A673 (cell line): ENCODE measurements around the gene MLST8. TPM values are rescaled to one million over a fixed set of nuclear protein-coding genes. Genes with fewer than 3 reads are reported as not detected.

Experiments
- BruUV-seq: library from RNA; stranded (reverse); fragments of 400-500 nt; replicated peaks from 2 replicates; lab custom pipeline; 2021; lab: Mats Ljungman, UMichigan
- CTCF ChIA-PET: fragments of 300-600 bp; sonication (Branson Sonifier 250); formaldehyde crosslinking; loops from one replicate; lab custom pipeline; 2022; ENCODE audit warnings: antibody characterized with exemption; lab: Charles Lee
- POLR2A ChIA-PET: fragments of 300-600 bp; sonication (Branson Sonifier 250); formaldehyde crosslinking; loops from one replicate; lab custom pipeline; 2022; ENCODE audit warnings: antibody characterized with exemption; ENCODE audit not compliant: low non-redundant PET; lab: Charles Lee
- DNase-seq: peaks from one replicate; pipeline ENCODE4 v3.0.0-alpha.2; 2015; ENCODE audit warnings: low spot score
- H3K27ac ChIP-seq: fragments of 200-600 bp; sonication (generic); 2 replicates; pipeline ENCODE4 v1.5.1; 2016; ENCODE audit warnings: mixed run types, low read depth, mild to moderate bottlenecking, mixed read lengths, antibody characterized with exemption, low read length; ENCODE audit not compliant: poor library complexity, severe bottlenecking
- H3K27me3 ChIP-seq: fragments of 200-600 bp; sonication (generic); replicated peaks from 2 replicates; pipeline ENCODE4 v1.6.1; 2017; ENCODE audit warnings: mixed run types, low read depth, mild to moderate bottlenecking, mixed read lengths, antibody characterized with exemption, low read length; ENCODE audit not compliant: insufficient read depth, poor library complexity
- H3K36me3 ChIP-seq: fragments of 200-600 bp; sonication (generic); 2 replicates; pipeline ENCODE4 v1.6.1; 2016; ENCODE audit warnings: mixed run types, mild to moderate bottlenecking, mixed read lengths, antibody characterized with exemption, low read length; ENCODE audit not compliant: insufficient read depth, poor library complexity, severe bottlenecking
- H3K4me1 ChIP-seq: fragments of 200-600 bp; sonication (generic); 2 replicates; pipeline ENCODE4 v1.6.1; 2017; ENCODE audit warnings: mixed run types, mild to moderate bottlenecking, mixed read lengths, antibody characterized with exemption, low read length; ENCODE audit not compliant: insufficient read depth, poor library complexity, severe bottlenecking
- H3K4me3 ChIP-seq: fragments of 200-600 bp; sonication (generic); 2 replicates; pipeline ENCODE4 v1.5.1; 2016; ENCODE audit warnings: low read depth, mixed run types, mild to moderate bottlenecking, mixed read lengths, low read length; ENCODE audit not compliant: poor library complexity, severe bottlenecking
- H3K9me3 ChIP-seq: fragments of 200-600 bp; sonication (generic); 2 replicates; pipeline ENCODE4 v1.6.1; 2016; ENCODE audit warnings: mixed run types, low read depth, mild to moderate bottlenecking, mixed read lengths, antibody characterized with exemption, low read length; ENCODE audit not compliant: poor library complexity, severe bottlenecking
- CTCF ChIP-seq: fragments of 300-800, 200-600 bp; sonication (generic); conservative IDR thresholded peaks from 2 replicates; pipeline ENCODE4 v1.5.1; 2017; ENCODE audit warnings: low read depth, mild to moderate bottlenecking, antibody characterized with exemption, low read length, moderate library complexity, mixed read lengths
- EZH2 ChIP-seq: fragments of 200-600 bp; sonication (generic); IDR thresholded peaks from 2 replicates; pipeline ENCODE4 v1.6.1; 2017; ENCODE audit warnings: borderline replicate concordance, low read depth, mild to moderate bottlenecking, mixed read lengths, antibody characterized with exemption, low read length; ENCODE audit not compliant: poor library complexity, severe bottlenecking
- intact Hi-C: fragments of 100-400 bp; cut with micrococcal nuclease; formaldehyde crosslinking; loops from one replicate; pipeline ENCODE4 v1.10.0; 2022; ENCODE audit not compliant: unreplicated experiment
- total RNA-seq: library from RNA; stranded (reverse); gene quantifications from 2 replicates; pipeline ENCODE4 v1.2.3, GENCODE V29; 2021

The MLST8 gene
- total RNA-seq, 1 experiment from 2014 or later, result 58.3 TPM

- CTCF ChIA-PET, result no interaction called here
- DNase-seq, result no peak
- Histone ChIP-seq H3K27ac (no peak overlapping the region), H3K4me1 (no peaks in the 10 kb centered on the region), H3K36me3 (peaks cover 40% of the 10 kb centered on the region), H3K9me3 (no peaks in the 10 kb centered on the region), H3K27me3 (no peaks in the 10 kb centered on the region), H3K4me3 (no peak overlapping the region)
- POLR2A ChIA-PET, result no interaction called here
- TF ChIP-seq EZH2 (no peak), CTCF (no peak)
- BruUV-seq, result no TSS peak
- intact Hi-C loops, result no loop called here
These were observed 28.0 kb downstream of the MLST8 start for GRCh38 chr16:2233046-2233775.

- H3K4me1 ChIP-seq, result no peaks in the 10 kb centered on the region
- H3K27ac ChIP-seq, result no peak overlapping the region
- BruUV-seq, result no TSS peak
- H3K36me3 ChIP-seq, result peaks cover 34% of the 10 kb centered on the region
- no peaks in the 10 kb centered on the region for H3K27me3 ChIP-seq
- TF ChIP-seq EZH2 (no peak), CTCF (no peak)
- H3K9me3 ChIP-seq, result no peaks in the 10 kb centered on the region
- intact Hi-C loops, result no loop called here
- no peak overlapping the region for H3K4me3 ChIP-seq
- POLR2A ChIA-PET, result no interaction called here
- CTCF ChIA-PET, result no interaction called here
- DNase-seq, result no peak
These were observed 28.9 kb downstream of the MLST8 start for GRCh38 chr16:2233872-2234812.

- Histone ChIP-seq H3K27ac (no peak overlapping the region), H3K4me3 (no peak overlapping the region), H3K27me3 (no peaks in the 10 kb centered on the region), H3K36me3 (peaks cover 32% of the 10 kb centered on the region), H3K4me1 (no peaks in the 10 kb centered on the region), H3K9me3 (no peaks in the 10 kb centered on the region)
- POLR2A ChIA-PET, result no interaction called here
- intact Hi-C loops, result no loop called here
- no peak for TF ChIP-seq EZH2
- no peak for TF ChIP-seq CTCF
- no TSS peak for BruUV-seq
- DNase-seq, result no peak
- CTCF ChIA-PET, result no interaction called here
These were observed 29.5 kb downstream of the MLST8 start for GRCh38 chr16:2234813-2235170.
